ENCODE results near the gene FGF6.

The FGF6 gene

GRCh38 chr12:4448371-4448940, 2.8 kb upstream of the FGF6 start:
- Histone ChIP-seq H3K9ac (ENCODE audit: low read depth in 1 of 2, low read length in 2 of 2) (no peak overlapping the region), H3K27ac (ENCODE audit: low read depth, low read length) (no peak overlapping the region), H3K4me1 (ENCODE audit: control insufficient read depth in 1 of 2, insufficient read depth in 2 of 2, low read length in 2 of 2) (peaks cover 0 to 5% of the 10 kb centered on the region in 2 donors), H3K27me3 (ENCODE audit: control insufficient read depth in 1 of 2, insufficient read depth in 2 of 2, low read length in 2 of 2) (no peaks in the 10 kb centered on the region), H3K36me3 (ENCODE audit: control insufficient read depth in 1 of 2, insufficient read depth in 2 of 2, low read length in 2 of 2) (no peaks in the 10 kb centered on the region), H3K4me3 (ENCODE audit: low read depth in 1 of 2, low read length in 2 of 2) (no peak overlapping the region), H3K9me3 (ENCODE audit: control insufficient read depth in 1 of 2, low read length in 2 of 2) (no peaks in the 10 kb centered on the region)

GRCh38 chr12:4447151-4447550, 1.5 kb upstream of the FGF6 start:
- H3K27ac ChIP-seq (ENCODE audit: low read depth, low read length): no peak overlapping the region
- H3K4me1 ChIP-seq (ENCODE audit: control insufficient read depth in 1 of 2, insufficient read depth in 2 of 2, low read length in 2 of 2): peaks cover 0 to 5% of the 10 kb centered on the region in 2 donors
- peaks cover 0 to 4% of the 10 kb centered on the region in 2 donors for H3K27me3 ChIP-seq (ENCODE audit: control insufficient read depth in 1 of 2, insufficient read depth in 2 of 2, low read length in 2 of 2)
- H3K9ac ChIP-seq (ENCODE audit: low read depth in 1 of 2, low read length in 2 of 2): no peak overlapping the region
- no peaks in the 10 kb centered on the region for H3K36me3 ChIP-seq (ENCODE audit: control insufficient read depth in 1 of 2, insufficient read depth in 2 of 2, low read length in 2 of 2)
- H3K9me3 ChIP-seq (ENCODE audit: control insufficient read depth in 1 of 2, low read length in 2 of 2): no peaks in the 10 kb centered on the region
- no peak overlapping the region for H3K4me3 ChIP-seq (ENCODE audit: low read depth in 1 of 2, low read length in 2 of 2)

- Histone ChIP-seq H3K4me3 (ENCODE audit: low read depth in 1 of 2, low read length in 2 of 2) (no peak overlapping the region), H3K9me3 (ENCODE audit: control insufficient read depth in 1 of 2, low read length in 2 of 2) (no peaks in the 10 kb centered on the region), H3K4me1 (ENCODE audit: control insufficient read depth in 1 of 2, insufficient read depth in 2 of 2, low read length in 2 of 2) (peaks cover 0 to 5% of the 10 kb centered on the region in 2 donors), H3K27ac (ENCODE audit: low read depth, low read length) (no peak overlapping the region), H3K36me3 (ENCODE audit: control insufficient read depth in 1 of 2, insufficient read depth in 2 of 2, low read length in 2 of 2) (no peaks in the 10 kb centered on the region), H3K27me3 (ENCODE audit: control insufficient read depth in 1 of 2, insufficient read depth in 2 of 2, low read length in 2 of 2) (peaks cover under 1 to 8% of the 10 kb centered on the region in 2 donors), H3K9ac (ENCODE audit: low read depth in 1 of 2, low read length in 2 of 2) (no peak overlapping the region)
Measured at GRCh38 chr12:4446335-4446734, 720 bp upstream of the FGF6 start.

GRCh38 chr12:4444031-4444430, 1.6 kb downstream of the FGF6 start:
- Histone ChIP-seq H3K4me1 (ENCODE audit: control insufficient read depth in 1 of 2, insufficient read depth in 2 of 2, low read length in 2 of 2) (no peaks in the 10 kb centered on the region), H3K36me3 (ENCODE audit: control insufficient read depth in 1 of 2, insufficient read depth in 2 of 2, low read length in 2 of 2) (no peaks in the 10 kb centered on the region), H3K9ac (ENCODE audit: low read depth in 1 of 2, low read length in 2 of 2) (no peak overlapping the region), H3K27me3 (ENCODE audit: control insufficient read depth in 1 of 2, insufficient read depth in 2 of 2, low read length in 2 of 2) (peaks cover 6 to 15% of the 10 kb centered on the region in 2 donors), H3K9me3 (ENCODE audit: control insufficient read depth in 1 of 2, low read length in 2 of 2) (no peaks in the 10 kb centered on the region), H3K27ac (ENCODE audit: low read depth, low read length) (no peak overlapping the region), H3K4me3 (ENCODE audit: low read depth in 1 of 2, low read length in 2 of 2) (no peak overlapping the region)

GRCh38 chr12:4443616-4444015, 2.0 kb downstream of the FGF6 start:
- Histone ChIP-seq H3K27ac (ENCODE audit: low read depth, low read length) (no peak overlapping the region), H3K36me3 (ENCODE audit: control insufficient read depth in 1 of 2, insufficient read depth in 2 of 2, low read length in 2 of 2) (no peaks in the 10 kb centered on the region), H3K9ac (ENCODE audit: low read depth in 1 of 2, low read length in 2 of 2) (no peak overlapping the region), H3K4me3 (ENCODE audit: low read depth in 1 of 2, low read length in 2 of 2) (no peak overlapping the region), H3K9me3 (ENCODE audit: control insufficient read depth in 1 of 2, low read length in 2 of 2) (no peaks in the 10 kb centered on the region), H3K27me3 (ENCODE audit: control insufficient read depth in 1 of 2, insufficient read depth in 2 of 2, low read length in 2 of 2) (peaks cover 6 to 15% of the 10 kb centered on the region in 2 donors), H3K4me1 (ENCODE audit: control insufficient read depth in 1 of 2, insufficient read depth in 2 of 2, low read length in 2 of 2) (no peaks in the 10 kb centered on the region)

GRCh38 chr12:4441355-4442335, 4.0 kb downstream of the FGF6 start:
- no peak overlapping the region for H3K4me3 ChIP-seq (ENCODE audit: low read depth in 1 of 2, low read length in 2 of 2)
- peaks cover 6 to 15% of the 10 kb centered on the region in 2 donors for H3K27me3 ChIP-seq (ENCODE audit: control insufficient read depth in 1 of 2, insufficient read depth in 2 of 2, low read length in 2 of 2)
- H3K9ac ChIP-seq (ENCODE audit: low read depth in 1 of 2, low read length in 2 of 2): no peak overlapping the region
- no peaks in the 10 kb centered on the region for H3K36me3 ChIP-seq (ENCODE audit: control insufficient read depth in 1 of 2, insufficient read depth in 2 of 2, low read length in 2 of 2)
- H3K4me1 ChIP-seq (ENCODE audit: control insufficient read depth in 1 of 2, insufficient read depth in 2 of 2, low read length in 2 of 2): no peaks in the 10 kb centered on the region
- no peaks in the 10 kb centered on the region for H3K9me3 ChIP-seq (ENCODE audit: control insufficient read depth in 1 of 2, low read length in 2 of 2)
- no peak overlapping the region for H3K27ac ChIP-seq (ENCODE audit: low read depth, low read length)

- no peak overlapping the region for H3K9ac ChIP-seq (ENCODE audit: low read depth in 1 of 2, low read length in 2 of 2)
- no peaks in the 10 kb centered on the region for H3K4me1 ChIP-seq (ENCODE audit: control insufficient read depth in 1 of 2, insufficient read depth in 2 of 2, low read length in 2 of 2)
- no peaks in the 10 kb centered on the region for H3K36me3 ChIP-seq (ENCODE audit: control insufficient read depth in 1 of 2, insufficient read depth in 2 of 2, low read length in 2 of 2)
- peaks cover 6 to 15% of the 10 kb centered on the region in 2 donors for H3K27me3 ChIP-seq (ENCODE audit: control insufficient read depth in 1 of 2, insufficient read depth in 2 of 2, low read length in 2 of 2)
- no peak overlapping the region for H3K27ac ChIP-seq (ENCODE audit: low read depth, low read length)
- H3K9me3 ChIP-seq (ENCODE audit: control insufficient read depth in 1 of 2, low read length in 2 of 2): no peaks in the 10 kb centered on the region
- no peak overlapping the region for H3K4me3 ChIP-seq (ENCODE audit: low read depth in 1 of 2, low read length in 2 of 2)
Measured at GRCh38 chr12:4440187-4440941, 5.3 kb downstream of the FGF6 start.

GRCh38 chr12:4439736-4440135, 5.9 kb downstream of the FGF6 start:
- H3K9me3 ChIP-seq (ENCODE audit: control insufficient read depth in 1 of 2, low read length in 2 of 2): no peaks in the 10 kb centered on the region
- H3K27ac ChIP-seq (ENCODE audit: low read depth, low read length): no peak overlapping the region
- H3K36me3 ChIP-seq (ENCODE audit: control insufficient read depth in 1 of 2, insufficient read depth in 2 of 2, low read length in 2 of 2): no peaks in the 10 kb centered on the region
- no peaks in the 10 kb centered on the region for H3K4me1 ChIP-seq (ENCODE audit: control insufficient read depth in 1 of 2, insufficient read depth in 2 of 2, low read length in 2 of 2)
- peaks cover 6 to 15% of the 10 kb centered on the region in 2 donors for H3K27me3 ChIP-seq (ENCODE audit: control insufficient read depth in 1 of 2, insufficient read depth in 2 of 2, low read length in 2 of 2)
- H3K4me3 ChIP-seq (ENCODE audit: low read depth in 1 of 2, low read length in 2 of 2): no peak overlapping the region
- no peak overlapping the region for H3K9ac ChIP-seq (ENCODE audit: low read depth in 1 of 2, low read length in 2 of 2)

- no peak overlapping the region for H3K4me3 ChIP-seq (ENCODE audit: low read depth in 1 of 2, low read length in 2 of 2)
- H3K27me3 ChIP-seq (ENCODE audit: control insufficient read depth in 1 of 2, insufficient read depth in 2 of 2, low read length in 2 of 2): peaks cover 6 to 15% of the 10 kb centered on the region in 2 donors
- no peak overlapping the region for H3K9ac ChIP-seq (ENCODE audit: low read depth in 1 of 2, low read length in 2 of 2)
- no peak overlapping the region for H3K27ac ChIP-seq (ENCODE audit: low read depth, low read length)
- H3K4me1 ChIP-seq (ENCODE audit: control insufficient read depth in 1 of 2, insufficient read depth in 2 of 2, low read length in 2 of 2): peaks cover 0 to 3% of the 10 kb centered on the region in 2 donors
- H3K36me3 ChIP-seq (ENCODE audit: control insufficient read depth in 1 of 2, insufficient read depth in 2 of 2, low read length in 2 of 2): no peaks in the 10 kb centered on the region
- no peaks in the 10 kb centered on the region for H3K9me3 ChIP-seq (ENCODE audit: control insufficient read depth in 1 of 2, low read length in 2 of 2)
Measured at GRCh38 chr12:4438834-4439596, 6.6 kb downstream of the FGF6 start.

Measured in duodenal mucosa (tissue), 2 donors.